Measurements from ENCODE around the gene TMCO6.

GRCh38 chr5:140596321-140596741 lies 42.9 kb upstream of the TMCO6 start:
- no peak for TF ChIP-seq CTCF (IDR thresholded peaks at IDR 0.05; ENCODE audit: low read length)
- TF ChIP-seq EZH2 (IDR thresholded peaks at IDR 0.05; ENCODE audit: borderline replicate concordance, low read length) = no peak
